ENCODE results near the gene PLCH1.
A peak's percentile ranks its signal among the peaks of the same experiment; 100 is the strongest.

Gene PLCH1

GRCh38 chr3:155335724-155336354, 409.0 kb downstream of the PLCH1 start:
- no peak for DNase-seq (ENCODE audit: low spot score)

GRCh38 chr3:155334914-155335723, 409.8 kb downstream of the PLCH1 start:
- peak; percentile 29 for DNase-seq (ENCODE audit: low spot score)

- DNase-seq (ENCODE audit: low spot score) = no peak
Observed at GRCh38 chr3:155334215-155334913, 410.5 kb downstream of the PLCH1 start.

DNA sequence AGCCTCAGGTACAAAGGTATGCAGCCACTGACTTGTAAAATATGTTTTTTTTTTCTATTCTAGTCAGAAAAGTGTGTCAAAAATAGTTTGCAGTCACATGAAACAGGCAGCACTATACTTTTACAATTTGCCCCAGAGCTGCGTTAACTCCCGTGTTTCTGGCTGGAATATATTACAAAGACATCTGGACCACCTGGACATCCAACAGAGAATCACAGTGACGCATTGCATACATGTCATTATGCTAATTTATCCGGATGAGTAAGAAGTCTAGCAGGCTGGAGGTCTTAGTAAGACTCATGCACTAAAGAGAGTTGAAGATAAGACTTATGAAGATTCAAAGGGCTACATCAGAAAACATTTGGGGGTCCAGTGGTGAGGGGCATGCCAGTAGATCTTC, 412.2 kb downstream of the PLCH1 start:
- DNase-seq (ENCODE audit: low spot score) = no peak

GRCh38 chr3:155331078-155331477, 413.8 kb downstream of the PLCH1 start:
- DNase-seq (ENCODE audit: low spot score) = no peak

DNA sequence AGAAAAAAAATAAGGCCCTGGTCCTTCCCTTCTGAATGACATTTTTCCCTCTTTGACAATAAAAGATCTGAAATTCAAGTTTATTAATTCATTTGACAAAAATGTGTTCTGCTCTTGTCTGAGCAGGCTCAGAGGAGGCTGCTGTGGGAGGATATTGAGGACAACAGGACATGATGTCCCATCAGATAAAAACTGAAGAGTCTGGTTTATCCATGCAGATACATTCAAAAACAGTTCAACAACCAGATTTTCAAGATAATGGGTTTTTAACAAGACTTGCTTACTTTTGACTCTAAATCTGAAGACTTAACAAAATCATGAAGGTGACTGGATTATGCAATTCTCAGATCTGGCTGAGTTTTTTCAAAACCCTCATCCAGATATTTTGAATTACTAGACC, 414.5 kb downstream of the PLCH1 start:
- DNase-seq (ENCODE audit: low spot score) = no peak

DNA sequence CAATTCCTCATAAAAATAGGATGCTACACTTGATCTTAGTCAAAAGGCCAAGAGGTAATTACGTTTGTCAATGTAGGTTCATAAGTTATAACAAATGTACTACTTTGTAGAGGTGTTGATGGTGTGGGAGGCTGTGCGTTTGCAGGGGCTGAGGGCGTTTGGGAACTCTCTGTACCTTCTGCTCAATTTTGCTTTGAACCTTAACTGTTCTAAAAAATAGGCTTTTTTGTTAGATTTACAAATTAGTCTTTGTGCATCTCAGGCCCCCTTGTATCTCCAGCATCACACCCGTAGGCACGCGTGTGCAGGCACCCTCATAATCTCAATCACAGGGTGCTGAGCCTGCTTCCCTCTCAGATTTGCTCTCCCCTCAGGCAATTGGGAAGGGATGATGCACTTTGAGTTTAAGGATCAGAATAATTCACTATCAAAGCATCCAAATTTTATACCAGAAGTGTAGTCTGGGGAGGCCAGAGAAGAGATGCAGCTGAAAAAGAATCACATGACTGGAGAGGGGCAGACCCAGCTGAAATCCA, 415.3 kb downstream of the PLCH1 start:
- DNase-seq (ENCODE audit: low spot score) = no peak

GRCh38 chr3:155327871-155328270, 417.0 kb downstream of the PLCH1 start:
- DNase-seq (ENCODE audit: low spot score) = no peak

- no peak for DNase-seq (ENCODE audit: low spot score)
Observed at GRCh38 chr3:155327430-155327829, 417.4 kb downstream of the PLCH1 start.

- DNase-seq (ENCODE audit: low spot score) = no peak
Observed at GRCh38 chr3:155326901-155327300, 418.0 kb downstream of the PLCH1 start.

- no peak for DNase-seq (ENCODE audit: low spot score)
Observed at GRCh38 chr3:155326244-155326643, 418.6 kb downstream of the PLCH1 start.

All from activated CD4-positive, alpha-beta T cell treated with anti-CD3 and anti-CD28 coated beads, Interleukin-2, Interleukin-4, amounts not matched to agents 100 ng/mL and 50 ng/mL, durations not matched to agents 16 hours and 8 hours (primary cell).